GM18520 (cell line): ENCODE data around the gene POLR3E.
"Not testable (repeated sequence)": the region's sequence is repeated elsewhere in the genome, so short reads cannot be mapped to it uniquely, and the experiment has no call there.

Experiments used
- ATAC-seq: cut with Tn5 transposase; IDR thresholded peaks from one replicate; pipeline ENCODE4 v1.9.1; 2021; ENCODE audit not compliant: unreplicated experiment

POLR3E gene

GRCh38 chr16:22359679-22360078 is 62.5 kb downstream of the POLR3E start:
- ATAC-seq, result no peak

- no peak for ATAC-seq
Measured at GRCh38 chr16:22360963-22361659, 63.9 kb downstream of the POLR3E start.

GRCh38 chr16:22364241-22364640 is 67.0 kb downstream of the POLR3E start:
- no peak for ATAC-seq

GRCh38 chr16:22366371-22366770 is 69.2 kb downstream of the POLR3E start:
- ATAC-seq, result no peak

- ATAC-seq, result no peak
Measured at GRCh38 chr16:22366889-22367288, 69.7 kb downstream of the POLR3E start.

- not testable (repeated sequence) for ATAC-seq
Measured at GRCh38 chr16:22368200-22368826, 71.1 kb downstream of the POLR3E start.

- no peak for ATAC-seq
Measured at GRCh38 chr16:22369221-22369811, 72.1 kb downstream of the POLR3E start.

GRCh38 chr16:22370038-22370820 is 73.0 kb downstream of the POLR3E start:
- no peak for ATAC-seq

GRCh38 chr16:22372882-22373661 is 75.9 kb downstream of the POLR3E start:
- ATAC-seq, result no peak

- no peak for ATAC-seq
Measured at GRCh38 chr16:22373662-22374310, 76.6 kb downstream of the POLR3E start.

GRCh38 chr16:22374311-22375116 is 77.3 kb downstream of the POLR3E start, which contains the start of gene CDR2:
TSS of gene CDR2 (minus strand) at chr16:22374619. CDS start at chr16:22374309, 310 bp downstream.
- ATAC-seq, result peak; percentile 88

- ATAC-seq, result no peak
Measured at GRCh38 chr16:22375117-22375962, 78.1 kb downstream of the POLR3E start.

GRCh38 chr16:22375963-22376640 is 78.9 kb downstream of the POLR3E start:
- ATAC-seq, result no peak

GRCh38 chr16:22379656-22380055 is 82.4 kb downstream of the POLR3E start:
- ATAC-seq, result no peak

- no peak for ATAC-seq
Measured at GRCh38 chr16:22380529-22380928, 83.3 kb downstream of the POLR3E start.

- ATAC-seq, result no peak
Measured at GRCh38 chr16:22381392-22381791, 84.2 kb downstream of the POLR3E start.

- ATAC-seq, result no peak
Measured at GRCh38 chr16:22383827-22384226, 86.6 kb downstream of the POLR3E start.
